HEK293 (cell line): ENCODE results near the gene ZFX.

Experiments
- CTCF ChIA-PET: fragments of 350-600 bp; formaldehyde crosslinking; extraction: SDS; loops from one replicate; lab custom pipeline; 2021; ENCODE audit warnings: antibody characterized with exemption; lab: Yijun Ruan, JAX
- POLR2A ChIA-PET: fragments of 300-600 bp; formaldehyde crosslinking; extraction: SDS; loops from one replicate; lab custom pipeline; 2020; ENCODE audit warnings: antibody characterized with exemption, inconsistent platforms; lab: Yijun Ruan, JAX
- H3K27ac ChIP-seq: fragments of 200-500 bp; sonication (Bioruptor generic); 2 replicates; pipeline ENCODE4 v1.5.1; 2014; ENCODE audit warnings: low read depth, low read length, control low read depth, inconsistent platforms; ENCODE audit errors: extremely low read depth
- H3K36me3 ChIP-seq, 2 experiments: fragments of 200-500 bp in 1 of 2; sonication (Bioruptor generic) in 1 of 2; 1 replicate in 1 of 2; 2 replicates in 1 of 2; pipeline ENCODE4 v1.5.1; 2014 to 2017; ENCODE audit warnings: inconsistent platforms in 2 of 2, low read length in 2 of 2; ENCODE audit not compliant: control insufficient read depth in 2 of 2, insufficient read depth in 1 of 2
- H3K4me1 ChIP-seq: fragments of 200-500 bp; sonication (Bioruptor generic); 2 replicates; pipeline ENCODE4 v1.5.1; 2014; ENCODE audit warnings: mild to moderate bottlenecking, low read length, inconsistent platforms; ENCODE audit not compliant: control insufficient read depth, insufficient read depth
- H3K4me3 ChIP-seq: 2 replicates; pipeline ENCODE4 v1.5.1; 2011; ENCODE audit warnings: low read depth, mild to moderate bottlenecking, control low read depth, low read length, moderate library complexity
- H3K9me3 ChIP-seq: fragments of 200-500 bp; sonication (Bioruptor generic); 2 replicates; pipeline ENCODE4 v1.5.1; 2014; ENCODE audit warnings: low read depth, low read length, inconsistent platforms; ENCODE audit not compliant: control insufficient read depth, insufficient read depth
- IKZF3 ChIP-seq: fragments of 450-650 bp; IDR thresholded peaks from 2 replicates; pipeline ENCODE4 v1.5.0; 2018; ENCODE audit warnings: missing biosample characterization, mild to moderate bottlenecking, missing genetic modification characterization, moderate library complexity
- SP3 ChIP-seq: fragments of 450-650 bp; formaldehyde crosslinking; IDR thresholded peaks from 2 replicates; pipeline ENCODE4 v1.5.1; 2016; ENCODE audit warnings: missing biosample characterization, missing genetic modification characterization
- TSHZ1 ChIP-seq: fragments of 450-650 bp; formaldehyde crosslinking; IDR thresholded peaks from 2 replicates; pipeline ENCODE4 v1.5.1; 2016; ENCODE audit warnings: missing biosample characterization, missing genetic modification characterization, borderline replicate concordance
- ZBTB17 ChIP-seq: fragments of 450-650 bp; formaldehyde crosslinking; IDR thresholded peaks from 2 replicates; pipeline ENCODE4 v1.5.1; 2016; ENCODE audit warnings: missing biosample characterization, missing genetic modification characterization
- ZIC2 ChIP-seq: fragments of 450-650 bp; formaldehyde crosslinking; IDR thresholded peaks from 2 replicates; pipeline ENCODE4 v1.5.1; 2016; ENCODE audit warnings: missing biosample characterization, missing genetic modification characterization
- ZNF10 ChIP-seq: fragments of 450-650 bp; formaldehyde crosslinking; IDR thresholded peaks from 2 replicates; pipeline ENCODE4 v1.5.1; 2017; ENCODE audit warnings: missing biosample characterization, missing genetic modification characterization
- ZNF157 ChIP-seq: fragments of 450-650 bp; formaldehyde crosslinking; IDR thresholded peaks from 2 replicates; pipeline ENCODE4 v1.5.1; 2016; ENCODE audit warnings: missing biosample characterization, missing genetic modification characterization
- ZNF223 ChIP-seq: fragments of 450-650 bp; formaldehyde crosslinking; IDR thresholded peaks from 2 replicates; pipeline ENCODE4 v1.5.1; 2016; ENCODE audit warnings: missing biosample characterization, missing genetic modification characterization
- ZNF274 ChIP-seq, 2 experiments: fragments of 200-500 bp in 1 of 2; fragments of 450-650 bp in 1 of 2; sonication (Bioruptor generic) in 1 of 2; formaldehyde crosslinking in 1 of 2; IDR thresholded peaks; 2 replicates each; pipeline versions ENCODE4 v1.5.1 to v1.6.1; 2014 to 2016; ENCODE audit warnings: borderline replicate concordance in 1 of 2, inconsistent platforms in 1 of 2, low read length in 1 of 2, missing biosample characterization in 1 of 2, missing genetic modification characterization in 1 of 2
- ZNF311 ChIP-seq: fragments of 450-650 bp; formaldehyde crosslinking; IDR thresholded peaks from 2 replicates; pipeline ENCODE4 v1.5.1; 2017; ENCODE audit warnings: missing biosample characterization, missing genetic modification characterization, borderline replicate concordance
- ZNF398 ChIP-seq: fragments of 450-650 bp; formaldehyde crosslinking; IDR thresholded peaks from 2 replicates; pipeline ENCODE4 v1.5.1; 2017; ENCODE audit warnings: missing biosample characterization, missing genetic modification characterization
- ZNF549 ChIP-seq: fragments of 450-650 bp; IDR thresholded peaks from 2 replicates; pipeline ENCODE4 v1.5.1; 2018; ENCODE audit warnings: missing biosample characterization, missing genetic modification characterization, mild to moderate bottlenecking, inconsistent platforms, moderate library complexity
- ZNF561 ChIP-seq: fragments of 450-650 bp; IDR thresholded peaks from 2 replicates; pipeline ENCODE4 v1.5.1; 2018; ENCODE audit warnings: missing biosample characterization, missing genetic modification characterization, borderline replicate concordance
- ZNF629 ChIP-seq: fragments of 450-650 bp; formaldehyde crosslinking; IDR thresholded peaks from 2 replicates; pipeline ENCODE4 v1.5.1; 2017; ENCODE audit warnings: missing biosample characterization, missing genetic modification characterization
- ZNF776 ChIP-seq: fragments of 450-650 bp; formaldehyde crosslinking; IDR thresholded peaks from 2 replicates; pipeline ENCODE4 v1.5.0; 2017; ENCODE audit warnings: missing biosample characterization, missing genetic modification characterization, borderline replicate concordance

Gene ZFX

GRCh38 chrX:24248042-24248441 lies 98.5 kb downstream of the ZFX start:
- TF ChIP-seq ZNF398 (tag by site-specific recombination) (no peak), ZNF223 (no peak), ZNF561 (tag by site-specific recombination) (no peak), ZIC2 (no peak), SP3 (no peak), ZNF776 (no peak), ZNF157 (tag by site-specific recombination) (no peak), ZNF311 (tag by site-specific recombination) (no peak), ZNF10 (tag by site-specific recombination) (no peak), ZNF549 (tag by site-specific recombination) (no peak)
- Histone ChIP-seq H3K36me3 (no peaks in the 10 kb centered on the region), H3K9me3 (no peaks in the 10 kb centered on the region), H3K4me1 (peaks cover 8% of the 10 kb centered on the region), H3K27ac (no peak overlapping the region), H3K4me3 (no peak overlapping the region)
- CTCF ChIA-PET: interaction anchor here (0.8 to 2.8 kb wide), 2 partner anchors 8 to 12 kb away, joined by 5 to 22 read pairs; no protein-coding TSS in a partner anchor
- POLR2A ChIA-PET: interaction anchor here (1.0 kb wide), 1 partner anchor 169 kb away, joined by 3 read pairs; no protein-coding TSS in a partner anchor

- POLR2A ChIA-PET: no interaction called here
- H3K27ac ChIP-seq: no peak overlapping the region
- no peaks in the 10 kb centered on the region for H3K4me1 ChIP-seq
- peak; percentile 89 for TF ChIP-seq ZBTB17 (tag by site-specific recombination)
- no peak for TF ChIP-seq TSHZ1
- TF ChIP-seq, all 188 proteins: peak for 1
- Histone ChIP-seq H3K4me3 (no peak overlapping the region), H3K36me3 (no peaks in the 10 kb centered on the region), H3K9me3 (no peaks in the 10 kb centered on the region)
- CTCF ChIA-PET: interaction anchor here (0.9 to 2.1 kb wide), 2 partner anchors 10 to 118 kb away, joined by 3 to 6 read pairs; no protein-coding TSS in a partner anchor
Measured at GRCh38 chrX:24253030-24253429, 103.5 kb downstream of the ZFX start.

- ChIA-PET CTCF (interaction anchor here (0.9 to 2.1 kb wide), 2 partner anchors 11 to 118 kb away, joined by 3 to 6 read pairs; no protein-coding TSS in a partner anchor), POLR2A (no interaction called here)
- Histone ChIP-seq H3K9me3 (no peaks in the 10 kb centered on the region), H3K4me1 (no peaks in the 10 kb centered on the region), H3K4me3 (no peak overlapping the region), H3K36me3 (no peaks in the 10 kb centered on the region), H3K27ac (no peak overlapping the region)
- TF ChIP-seq IKZF3 (tag by site-specific recombination) (no peak), ZNF274 (IDR thresholded peaks at IDR 0.05; ENCODE audit: low read length) (no peak), ZNF274 (tag by site-specific recombination; IDR thresholded peaks at IDR 0.05; ENCODE audit: borderline replicate concordance) (no peak), ZNF629 (tag by site-specific recombination) (no peak)
Measured at GRCh38 chrX:24253469-24253868, 103.9 kb downstream of the ZFX start.
